Keratinocyte (primary cell): ENCODE data around the gene PLEKHG2. TPM values are rescaled to one million over a fixed set of nuclear protein-coding genes. Genes with fewer than 3 reads are reported as not detected.

Experiments used
- DNase-seq: peaks from one replicate; pipeline ENCODE4 v3.0.0-alpha.2; 2011; ENCODE audit warnings: low read depth, missing footprints, low spot score
- FAIRE-seq: peaks from 2 replicates; lab custom pipeline; 2011; peaks lifted over from hg19 to GRCh38; lab: Jason Lieb, UNC
- H2AFZ ChIP-seq: 2 replicates; pipeline ENCODE4 v1.6.0; 2012; ENCODE audit warnings: low read length, control low read depth, inconsistent platforms; ENCODE audit not compliant: control insufficient read depth
- H3K27ac ChIP-seq: 2 replicates; pipeline ENCODE4 v1.5.1; 2011; ENCODE audit warnings: low read length; ENCODE audit not compliant: control insufficient read depth, insufficient read depth
- H3K27me3 ChIP-seq: 3 replicates; pipeline ENCODE4 v1.6.0; 2011; ENCODE audit warnings: low read length; ENCODE audit not compliant: control insufficient read depth, insufficient read depth; ENCODE audit errors: extremely low read depth
- H3K36me3 ChIP-seq, 2 experiments: 2 replicates in 1 of 2; 3 replicates in 1 of 2; pipeline ENCODE4 v1.5.1; 2011; ENCODE audit warnings: low read length in 2 of 2, mild to moderate bottlenecking in 1 of 2; ENCODE audit not compliant: control insufficient read depth in 2 of 2, insufficient read depth in 2 of 2; ENCODE audit errors: extremely low read depth in 1 of 2
- H3K4me1 ChIP-seq: 3 replicates; pipeline ENCODE4 v1.5.1; 2011; ENCODE audit warnings: low read length; ENCODE audit not compliant: control insufficient read depth, insufficient read depth; ENCODE audit errors: extremely low read depth
- H3K4me2 ChIP-seq: 3 replicates; pipeline ENCODE4 v1.6.0; 2011; ENCODE audit warnings: low read depth, low read length; ENCODE audit not compliant: control insufficient read depth, insufficient read depth; ENCODE audit errors: extremely low read depth
- H3K4me3 ChIP-seq, 3 experiments: fragments of 200-600 bp in 1 of 3; sonication (generic) in 1 of 3; 2 replicates in 2 of 3; 3 replicates in 1 of 3; pipeline ENCODE4 v1.5.1; 2011 to 2016; ENCODE audit warnings: low read length in 3 of 3, mild to moderate bottlenecking in 3 of 3, control low read depth in 2 of 3, inconsistent platforms in 1 of 3, low read depth in 1 of 3, mixed read lengths in 1 of 3, mixed run types in 1 of 3, moderate library complexity in 1 of 3; ENCODE audit not compliant: control insufficient read depth in 2 of 3, insufficient read depth in 2 of 3; ENCODE audit errors: extremely low read depth in 1 of 3
- H3K79me2 ChIP-seq: 2 replicates; pipeline ENCODE4 v1.6.0; 2012; ENCODE audit warnings: low read length; ENCODE audit not compliant: control insufficient read depth, insufficient read depth
- H3K9ac ChIP-seq: 3 replicates; pipeline ENCODE4 v1.6.0; 2011; ENCODE audit warnings: low read length; ENCODE audit not compliant: control insufficient read depth, insufficient read depth; ENCODE audit errors: extremely low read depth
- H3K9me1 ChIP-seq: 3 replicates; pipeline ENCODE4 v1.6.0; 2011; ENCODE audit warnings: low read length; ENCODE audit not compliant: control insufficient read depth, insufficient read depth; ENCODE audit errors: extremely low read depth
- H3K9me3 ChIP-seq: 2 replicates; pipeline ENCODE4 v1.5.1; 2012; ENCODE audit warnings: low read depth, low read length; ENCODE audit not compliant: control insufficient read depth
- H4K20me1 ChIP-seq: 3 replicates; pipeline ENCODE4 v1.6.0; 2011; ENCODE audit warnings: low read length; ENCODE audit not compliant: control insufficient read depth, insufficient read depth; ENCODE audit errors: extremely low read depth
- EZH2 ChIP-seq: IDR thresholded peaks from one replicate; pipeline ENCODE4 v1.6.1; 2012; ENCODE audit warnings: inconsistent platforms, mild to moderate bottlenecking, low read length, moderate library complexity
- dilution Hi-C: fragments of 300-500 bp; cut with MboI; formaldehyde crosslinking; loops from one replicate; pipeline ENCODE4 v1.7.0; 2020; ENCODE audit warnings: low sequenced_read_pairs; ENCODE audit not compliant: extremely low pct_ligation_motif_present
- polyA plus RNA-seq, 5 experiments: library from polyadenylated mRNA; depleted of rRNA in 3 of 5; stranded (reverse) in 3 of 5; stranded (forward) in 1 of 5; unstranded in 1 of 5; fragments of >200 nt; gene quantifications; 1 replicate in 1 of 5; 2 replicates in 3 of 5; 3 replicates in 1 of 5; pipeline versions ENCODE4 v1.2.1 to v1.2.3, GENCODE V29; 2011 to 2012; ENCODE audit warnings: missing spikeins in 2 of 5, low read depth in 1 of 5, low replicate concordance in 1 of 5
- TF ChIP-seq, protein P1 (sequence below), 3 experiments: IDR thresholded peaks in 1 of 3; conservative IDR thresholded peaks in 1 of 3; optimal IDR thresholded peaks in 1 of 3; 2 replicates in 2 of 3; 3 replicates in 1 of 3; pipeline versions ENCODE3 to v1.5.1; 2011; ENCODE audit warnings: low read length in 3 of 3, mild to moderate bottlenecking in 3 of 3, moderate library complexity in 2 of 3, control low read depth in 1 of 3, inconsistent platforms in 1 of 3; ENCODE audit not compliant: insufficient read depth in 2 of 3; ENCODE audit errors: extremely low read depth in 1 of 3

PLEKHG2 gene
- polyA plus RNA-seq, 1 donor (not counting 4 experiments of a cell fraction or from before 2014, with no cell fraction given) = 5.2 TPM

DNA sequence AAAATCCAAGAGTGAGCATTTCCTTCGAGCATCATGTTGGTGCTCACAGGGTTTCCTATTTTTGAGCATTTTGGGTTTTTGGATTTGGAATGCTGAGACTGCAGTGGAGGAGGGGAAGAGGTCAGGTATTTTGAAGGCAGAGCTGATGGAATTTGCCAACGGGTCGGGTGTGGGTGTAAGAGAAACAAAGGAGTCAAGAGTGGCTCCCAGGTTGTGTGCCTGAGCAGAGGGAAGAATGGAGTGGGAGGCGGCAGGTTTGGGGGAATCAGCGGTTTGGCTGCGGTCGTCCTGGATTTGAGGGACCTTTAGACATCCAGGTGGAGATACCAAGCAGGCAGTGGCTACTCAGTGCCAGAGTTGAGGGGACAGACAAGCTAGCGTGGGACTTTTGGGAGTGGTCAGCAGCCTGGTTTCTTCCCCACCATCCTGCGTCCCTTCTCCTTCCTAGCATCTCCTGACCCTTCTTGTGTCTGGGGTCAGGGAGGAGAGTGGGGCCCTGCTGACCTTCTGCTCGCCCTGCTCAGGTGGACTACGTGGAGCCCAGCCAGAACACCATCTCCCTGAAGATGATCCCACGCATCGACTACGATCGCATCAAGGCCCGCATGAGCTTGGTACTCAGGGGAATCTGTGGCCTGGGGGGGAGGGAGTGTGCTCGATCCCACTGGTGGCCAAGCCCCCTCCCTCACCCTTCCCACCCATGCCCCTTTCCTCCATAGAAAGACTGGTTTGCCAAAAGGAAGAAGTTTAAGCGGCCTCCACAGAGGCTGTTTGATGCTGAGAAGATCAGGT is 53.7 kb downstream of the PLEKHG2 start:
- DNase-seq = no peak
- H3K36me3 ChIP-seq = peaks cover 49 to 52% of the 10 kb centered on the region in 2 experiments

DNA sequence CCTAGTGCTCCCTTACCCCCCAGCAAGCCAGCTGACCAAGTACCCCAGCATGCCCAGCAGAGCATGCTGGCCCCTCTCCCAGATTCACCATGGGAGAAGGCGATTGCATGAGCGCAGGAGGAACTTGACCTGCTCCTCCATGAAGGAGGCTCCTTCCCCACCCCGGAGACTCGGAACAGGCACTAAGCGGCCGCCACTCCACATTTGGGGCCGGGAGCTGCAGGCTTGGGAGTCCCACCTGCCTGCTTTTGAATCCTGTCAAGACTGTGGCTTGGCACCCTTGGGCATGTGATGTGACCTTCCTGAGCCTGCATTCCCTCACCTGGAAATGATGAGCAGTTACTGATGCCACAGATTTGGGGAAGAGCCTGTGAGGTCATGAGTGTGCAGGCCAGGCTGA is 55.5 kb downstream of the PLEKHG2 start:
- Histone ChIP-seq H3K4me3 (no peak overlapping the region), H2AFZ (no peak overlapping the region), H3K27ac (no peak overlapping the region), H3K9me3 (no peaks in the 10 kb centered on the region), H3K27me3 (no peaks in the 10 kb centered on the region), H3K36me3 (peaks cover 60 to 65% of the 10 kb centered on the region in 2 experiments), H3K4me2 (no peak overlapping the region), H3K79me2 (peaks cover 2% of the 10 kb centered on the region), H3K4me1 (no peaks in the 10 kb centered on the region), H3K9me1 (no peaks in the 10 kb centered on the region), H3K9ac (no peak overlapping the region), H4K20me1 (no peaks in the 10 kb centered on the region)
- DNase-seq = no peak
- FAIRE-seq = no peak
- dilution Hi-C loops = no loop called here
- TF ChIP-seq EZH2 = no peak
- TF ChIP-seq, protein P1, sequence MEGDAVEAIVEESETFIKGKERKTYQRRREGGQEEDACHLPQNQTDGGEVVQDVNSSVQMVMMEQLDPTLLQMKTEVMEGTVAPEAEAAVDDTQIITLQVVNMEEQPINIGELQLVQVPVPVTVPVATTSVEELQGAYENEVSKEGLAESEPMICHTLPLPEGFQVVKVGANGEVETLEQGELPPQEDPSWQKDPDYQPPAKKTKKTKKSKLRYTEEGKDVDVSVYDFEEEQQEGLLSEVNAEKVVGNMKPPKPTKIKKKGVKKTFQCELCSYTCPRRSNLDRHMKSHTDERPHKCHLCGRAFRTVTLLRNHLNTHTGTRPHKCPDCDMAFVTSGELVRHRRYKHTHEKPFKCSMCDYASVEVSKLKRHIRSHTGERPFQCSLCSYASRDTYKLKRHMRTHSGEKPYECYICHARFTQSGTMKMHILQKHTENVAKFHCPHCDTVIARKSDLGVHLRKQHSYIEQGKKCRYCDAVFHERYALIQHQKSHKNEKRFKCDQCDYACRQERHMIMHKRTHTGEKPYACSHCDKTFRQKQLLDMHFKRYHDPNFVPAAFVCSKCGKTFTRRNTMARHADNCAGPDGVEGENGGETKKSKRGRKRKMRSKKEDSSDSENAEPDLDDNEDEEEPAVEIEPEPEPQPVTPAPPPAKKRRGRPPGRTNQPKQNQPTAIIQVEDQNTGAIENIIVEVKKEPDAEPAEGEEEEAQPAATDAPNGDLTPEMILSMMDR (optimal IDR thresholded peaks at IDR 0.05 in 1 of 3, IDR thresholded peaks at IDR 0.05 in 1 of 3, conservative IDR thresholded peaks at IDR 0.05 in 1 of 3; ENCODE audit: extremely low read depth in 1 of 3, insufficient read depth in 2 of 3, low read length in 3 of 3) = no peak

More for the DNA sequence above, 53.7 kb downstream of the PLEKHG2 start:
- Histone ChIP-seq H3K27ac (no peak overlapping the region), H2AFZ (no peak overlapping the region), H3K4me3 (no peak overlapping the region), H3K4me2 (no peak overlapping the region), H3K79me2 (peaks cover 2% of the 10 kb centered on the region), H3K4me1 (no peaks in the 10 kb centered on the region), H3K9me3 (no peaks in the 10 kb centered on the region), H3K9ac (no peak overlapping the region), H3K27me3 (no peaks in the 10 kb centered on the region), H3K9me1 (no peaks in the 10 kb centered on the region), H4K20me1 (no peaks in the 10 kb centered on the region)
- no peak for FAIRE-seq
- TF ChIP-seq, protein P1 (optimal IDR thresholded peaks at IDR 0.05 in 1 of 3, IDR thresholded peaks at IDR 0.05 in 1 of 3, conservative IDR thresholded peaks at IDR 0.05 in 1 of 3; ENCODE audit: extremely low read depth in 1 of 3, insufficient read depth in 2 of 3, low read length in 3 of 3) = no peak
- TF ChIP-seq EZH2 = no peak
- dilution Hi-C loops = no loop called here
